ENCODE results near the gene PAPPA. TPM values are rescaled to one million over a fixed set of nuclear protein-coding genes. Genes with fewer than 3 reads are reported as not detected.

Gene PAPPA
- total RNA-seq, 1 experiment from 2014 or later = 0.22 TPM

DNA sequence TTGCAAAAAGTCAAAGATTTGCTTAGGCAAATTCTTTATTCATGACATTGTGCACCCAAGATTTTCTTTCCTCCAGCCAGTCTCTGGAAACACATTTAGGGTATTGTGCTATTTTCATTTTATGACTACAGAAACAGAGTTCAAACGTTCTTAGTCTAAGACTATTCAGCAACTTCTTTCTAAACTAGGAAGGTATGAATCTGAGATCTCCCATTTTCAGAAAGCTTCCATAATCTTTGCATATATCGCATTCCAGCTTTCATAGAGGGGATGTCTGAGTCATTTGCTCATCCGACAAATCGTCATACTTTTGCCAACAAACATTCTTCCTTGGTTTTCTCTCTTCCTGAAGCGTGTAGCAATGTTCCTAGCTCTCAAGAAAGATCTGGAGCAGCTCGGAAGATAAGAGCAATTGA, 1.6 kb upstream of the PAPPA start (continued):
- TF ChIP-seq OVOL2 (CRISPR knock-in tag; IDR thresholded peaks at IDR 0.05; ENCODE audit: borderline replicate concordance) (no peak), GABPB1 (CRISPR knock-in tag; IDR thresholded peaks at IDR 0.05) (no peak), TCF7 (CRISPR knock-in tag; IDR thresholded peaks at IDR 0.05; ENCODE audit: low read depth) (no peak), MYBL2 (CRISPR knock-in tag; IDR thresholded peaks at IDR 0.05) (no peak)
- TF ChIP-seq, protein P1, sequence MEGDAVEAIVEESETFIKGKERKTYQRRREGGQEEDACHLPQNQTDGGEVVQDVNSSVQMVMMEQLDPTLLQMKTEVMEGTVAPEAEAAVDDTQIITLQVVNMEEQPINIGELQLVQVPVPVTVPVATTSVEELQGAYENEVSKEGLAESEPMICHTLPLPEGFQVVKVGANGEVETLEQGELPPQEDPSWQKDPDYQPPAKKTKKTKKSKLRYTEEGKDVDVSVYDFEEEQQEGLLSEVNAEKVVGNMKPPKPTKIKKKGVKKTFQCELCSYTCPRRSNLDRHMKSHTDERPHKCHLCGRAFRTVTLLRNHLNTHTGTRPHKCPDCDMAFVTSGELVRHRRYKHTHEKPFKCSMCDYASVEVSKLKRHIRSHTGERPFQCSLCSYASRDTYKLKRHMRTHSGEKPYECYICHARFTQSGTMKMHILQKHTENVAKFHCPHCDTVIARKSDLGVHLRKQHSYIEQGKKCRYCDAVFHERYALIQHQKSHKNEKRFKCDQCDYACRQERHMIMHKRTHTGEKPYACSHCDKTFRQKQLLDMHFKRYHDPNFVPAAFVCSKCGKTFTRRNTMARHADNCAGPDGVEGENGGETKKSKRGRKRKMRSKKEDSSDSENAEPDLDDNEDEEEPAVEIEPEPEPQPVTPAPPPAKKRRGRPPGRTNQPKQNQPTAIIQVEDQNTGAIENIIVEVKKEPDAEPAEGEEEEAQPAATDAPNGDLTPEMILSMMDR (IDR thresholded peaks at IDR 0.05) = no peak
- TF ChIP-seq, protein P2, sequence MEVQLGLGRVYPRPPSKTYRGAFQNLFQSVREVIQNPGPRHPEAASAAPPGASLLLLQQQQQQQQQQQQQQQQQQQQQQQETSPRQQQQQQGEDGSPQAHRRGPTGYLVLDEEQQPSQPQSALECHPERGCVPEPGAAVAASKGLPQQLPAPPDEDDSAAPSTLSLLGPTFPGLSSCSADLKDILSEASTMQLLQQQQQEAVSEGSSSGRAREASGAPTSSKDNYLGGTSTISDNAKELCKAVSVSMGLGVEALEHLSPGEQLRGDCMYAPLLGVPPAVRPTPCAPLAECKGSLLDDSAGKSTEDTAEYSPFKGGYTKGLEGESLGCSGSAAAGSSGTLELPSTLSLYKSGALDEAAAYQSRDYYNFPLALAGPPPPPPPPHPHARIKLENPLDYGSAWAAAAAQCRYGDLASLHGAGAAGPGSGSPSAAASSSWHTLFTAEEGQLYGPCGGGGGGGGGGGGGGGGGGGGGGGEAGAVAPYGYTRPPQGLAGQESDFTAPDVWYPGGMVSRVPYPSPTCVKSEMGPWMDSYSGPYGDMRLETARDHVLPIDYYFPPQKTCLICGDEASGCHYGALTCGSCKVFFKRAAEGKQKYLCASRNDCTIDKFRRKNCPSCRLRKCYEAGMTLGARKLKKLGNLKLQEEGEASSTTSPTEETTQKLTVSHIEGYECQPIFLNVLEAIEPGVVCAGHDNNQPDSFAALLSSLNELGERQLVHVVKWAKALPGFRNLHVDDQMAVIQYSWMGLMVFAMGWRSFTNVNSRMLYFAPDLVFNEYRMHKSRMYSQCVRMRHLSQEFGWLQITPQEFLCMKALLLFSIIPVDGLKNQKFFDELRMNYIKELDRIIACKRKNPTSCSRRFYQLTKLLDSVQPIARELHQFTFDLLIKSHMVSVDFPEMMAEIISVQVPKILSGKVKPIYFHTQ (CRISPR knock-in tag; IDR thresholded peaks at IDR 0.05) = no peak
- TF ChIP-seq, protein P3, sequence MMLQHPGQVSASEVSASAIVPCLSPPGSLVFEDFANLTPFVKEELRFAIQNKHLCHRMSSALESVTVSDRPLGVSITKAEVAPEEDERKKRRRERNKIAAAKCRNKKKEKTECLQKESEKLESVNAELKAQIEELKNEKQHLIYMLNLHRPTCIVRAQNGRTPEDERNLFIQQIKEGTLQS (CRISPR knock-in tag; conservative IDR thresholded peaks at IDR 0.05) = no peak
- TF ChIP-seq, protein P4, sequence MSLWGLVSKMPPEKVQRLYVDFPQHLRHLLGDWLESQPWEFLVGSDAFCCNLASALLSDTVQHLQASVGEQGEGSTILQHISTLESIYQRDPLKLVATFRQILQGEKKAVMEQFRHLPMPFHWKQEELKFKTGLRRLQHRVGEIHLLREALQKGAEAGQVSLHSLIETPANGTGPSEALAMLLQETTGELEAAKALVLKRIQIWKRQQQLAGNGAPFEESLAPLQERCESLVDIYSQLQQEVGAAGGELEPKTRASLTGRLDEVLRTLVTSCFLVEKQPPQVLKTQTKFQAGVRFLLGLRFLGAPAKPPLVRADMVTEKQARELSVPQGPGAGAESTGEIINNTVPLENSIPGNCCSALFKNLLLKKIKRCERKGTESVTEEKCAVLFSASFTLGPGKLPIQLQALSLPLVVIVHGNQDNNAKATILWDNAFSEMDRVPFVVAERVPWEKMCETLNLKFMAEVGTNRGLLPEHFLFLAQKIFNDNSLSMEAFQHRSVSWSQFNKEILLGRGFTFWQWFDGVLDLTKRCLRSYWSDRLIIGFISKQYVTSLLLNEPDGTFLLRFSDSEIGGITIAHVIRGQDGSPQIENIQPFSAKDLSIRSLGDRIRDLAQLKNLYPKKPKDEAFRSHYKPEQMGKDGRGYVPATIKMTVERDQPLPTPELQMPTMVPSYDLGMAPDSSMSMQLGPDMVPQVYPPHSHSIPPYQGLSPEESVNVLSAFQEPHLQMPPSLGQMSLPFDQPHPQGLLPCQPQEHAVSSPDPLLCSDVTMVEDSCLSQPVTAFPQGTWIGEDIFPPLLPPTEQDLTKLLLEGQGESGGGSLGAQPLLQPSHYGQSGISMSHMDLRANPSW (CRISPR knock-in tag; conservative IDR thresholded peaks at IDR 0.05; ENCODE audit: low read depth) = no peak

DNA sequence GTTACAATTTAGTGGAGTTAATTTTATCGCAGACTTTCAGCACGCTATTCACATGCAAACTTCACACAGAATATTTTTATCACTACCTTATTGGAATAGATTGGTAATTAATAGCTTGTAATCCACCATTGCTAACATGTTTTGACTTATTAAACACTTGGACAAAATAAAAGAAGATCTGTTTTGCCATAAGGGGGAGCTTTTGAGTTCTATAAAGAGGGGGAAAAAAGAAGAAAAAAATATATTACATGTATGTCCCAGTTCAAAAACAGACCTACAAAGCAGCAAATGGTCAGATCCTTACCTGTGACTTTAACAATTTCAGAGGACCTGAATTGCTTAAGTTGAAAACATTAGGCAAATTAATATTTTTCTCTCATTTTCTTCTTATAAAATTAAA, 1.2 kb upstream of the PAPPA start:
- POLR2A ChIA-PET = interaction anchor here (0.7 kb wide), 1 partner anchor 22 kb away, joined by 3 read pairs; no protein-coding TSS in a partner anchor
- Mint-ChIP-seq H3K36me3 (no peaks in the 10 kb centered on the region), H3K9me3 (no peaks in the 10 kb centered on the region), H3K4me3 (0 out of 2 replicates have a peak overlapping the region, but pooled peaks have one; percentile 16), H3K27ac (no peak overlapping the region), H3K27me3 (ENCODE audit: low read depth) (peaks cover 61% of the 10 kb centered on the region), H3K4me1 (peaks cover 36% of the 10 kb centered on the region)
- TF ChIP-seq, protein P1 (IDR thresholded peaks at IDR 0.05) = no peak
- TF ChIP-seq ATF1 (CRISPR knock-in tag; IDR thresholded peaks at IDR 0.05) = no peak
- CTCF ChIA-PET = interaction anchor here (0.6 to 3.6 kb wide), 19 partner anchors 9 to 561 kb away, joined by 3 to 22 read pairs (median 4); no protein-coding TSS in a partner anchor
- DNase-seq (ENCODE audit: low spot score) = no peak
- no peak for ATAC-seq

DNA sequence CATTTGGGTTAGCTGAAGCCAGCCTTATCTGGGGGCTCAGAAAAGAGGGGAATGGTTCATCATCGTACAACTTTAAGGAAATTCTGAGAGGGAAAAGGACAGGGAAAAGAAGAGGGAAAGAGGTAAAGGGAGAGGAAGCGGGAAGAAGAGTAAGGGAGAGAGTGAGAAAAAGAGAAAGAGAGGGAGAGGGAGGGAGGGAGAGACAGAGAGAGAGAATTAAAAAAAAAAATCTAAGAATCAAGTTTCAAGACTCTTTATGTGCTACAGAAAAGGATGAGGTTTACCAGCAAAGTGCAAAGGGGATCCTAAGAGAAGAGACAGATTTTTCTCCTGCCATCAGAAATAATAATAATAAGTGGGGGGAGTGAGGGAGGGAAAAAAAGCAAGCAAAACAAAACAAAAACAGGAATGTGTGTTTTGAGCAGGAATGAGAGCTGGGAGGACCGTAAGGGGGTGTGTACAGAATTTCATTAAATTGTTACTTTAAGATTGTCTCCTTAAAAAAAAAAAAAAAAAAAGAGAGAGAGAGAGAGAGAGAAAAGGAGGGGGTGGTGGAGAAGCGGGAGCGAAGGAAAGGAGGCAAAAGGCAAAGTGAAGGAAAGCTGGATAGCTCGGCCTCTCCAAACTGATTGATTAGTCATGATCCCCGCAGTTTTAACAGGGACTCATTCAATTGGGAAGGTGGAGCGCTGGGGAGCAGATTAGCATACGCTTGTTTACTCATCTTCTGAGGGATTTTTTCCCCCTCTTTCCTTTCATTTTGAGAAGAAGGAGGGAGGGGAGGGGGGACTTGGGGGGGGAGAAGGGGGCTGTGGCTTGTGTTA, 438 bp upstream of the PAPPA start:
- Mint-ChIP-seq H3K27ac (no peak overlapping the region), H3K4me1 (peaks cover 43% of the 10 kb centered on the region), H3K27me3 (ENCODE audit: low read depth) (peaks cover 68% of the 10 kb centered on the region), H3K36me3 (no peaks in the 10 kb centered on the region), H3K4me3 (peak overlapping the region; percentile 81), H3K9me3 (no peaks in the 10 kb centered on the region)
- DNase-seq (ENCODE audit: low spot score) = peak; percentile 18
- CTCF ChIA-PET = interaction anchor here (0.6 to 3.6 kb wide), 26 partner anchors 8 to 946 kb away, joined by 3 to 22 read pairs (median 4); no protein-coding TSS in a partner anchor
- ATAC-seq = 0 out of 2 replicates have a peak, but pooled peaks have one; percentile 11
- POLR2A ChIA-PET = interaction anchor here (0.6 to 0.7 kb wide), 3 partner anchors 21 to 61 kb away, joined by 3 to 4 read pairs (median 3); no protein-coding TSS in a partner anchor
- TF ChIP-seq ZNF219 (CRISPR knock-in tag; IDR thresholded peaks at IDR 0.05; ENCODE audit: borderline replicate concordance) (no peak), SMAD3 (CRISPR knock-in tag; IDR thresholded peaks at IDR 0.05; ENCODE audit: borderline replicate concordance) (no peak)
- TF ChIP-seq, protein P5, sequence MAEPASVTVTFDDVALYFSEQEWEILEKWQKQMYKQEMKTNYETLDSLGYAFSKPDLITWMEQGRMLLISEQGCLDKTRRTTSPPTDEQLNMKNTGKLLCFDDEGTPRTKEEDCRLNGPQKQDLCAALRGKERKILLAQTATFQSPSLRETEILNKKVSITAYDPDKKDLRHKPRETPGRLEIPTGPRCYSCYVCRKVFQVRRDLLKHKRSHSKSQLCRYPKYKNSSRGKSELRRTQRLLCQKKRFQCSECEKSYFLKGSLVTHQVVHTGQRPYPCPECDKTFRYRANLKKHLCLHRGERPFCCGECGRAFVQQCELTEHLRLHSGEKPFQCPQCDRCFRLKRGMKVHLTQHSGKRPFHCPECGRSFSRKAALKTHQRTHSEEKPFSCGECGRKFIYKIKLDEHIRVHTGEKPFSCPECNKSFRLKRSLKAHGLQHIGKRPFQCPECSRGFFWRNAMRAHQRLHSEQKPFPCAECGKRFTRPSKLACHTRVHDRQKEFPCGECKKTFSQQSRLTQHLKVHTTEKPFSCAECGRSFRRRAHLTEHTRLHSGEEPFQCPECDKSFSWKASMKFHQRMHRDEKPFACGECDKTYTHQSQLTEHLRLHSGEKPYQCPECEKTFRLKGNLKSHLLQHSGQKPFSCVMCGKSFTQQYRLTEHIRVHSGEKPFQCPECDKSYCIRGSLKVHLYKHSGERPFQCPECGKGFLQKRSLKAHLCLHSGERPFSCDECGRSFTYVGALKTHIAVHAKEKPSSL (CRISPR knock-in tag; conservative IDR thresholded peaks at IDR 0.05) = no peak
- TF ChIP-seq, protein P6, sequence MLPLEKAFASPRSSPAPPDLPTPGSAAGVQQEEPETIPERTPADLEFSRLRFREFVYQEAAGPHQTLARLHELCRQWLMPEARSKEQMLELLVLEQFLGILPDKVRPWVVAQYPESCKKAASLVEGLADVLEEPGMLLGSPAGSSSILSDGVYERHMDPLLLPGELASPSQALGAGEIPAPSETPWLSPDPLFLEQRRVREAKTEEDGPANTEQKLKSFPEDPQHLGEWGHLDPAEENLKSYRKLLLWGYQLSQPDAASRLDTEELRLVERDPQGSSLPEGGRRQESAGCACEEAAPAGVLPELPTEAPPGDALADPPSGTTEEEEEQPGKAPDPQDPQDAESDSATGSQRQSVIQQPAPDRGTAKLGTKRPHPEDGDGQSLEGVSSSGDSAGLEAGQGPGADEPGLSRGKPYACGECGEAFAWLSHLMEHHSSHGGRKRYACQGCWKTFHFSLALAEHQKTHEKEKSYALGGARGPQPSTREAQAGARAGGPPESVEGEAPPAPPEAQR (CRISPR knock-in tag; IDR thresholded peaks at IDR 0.05) = no peak
- TF ChIP-seq, protein P7, sequence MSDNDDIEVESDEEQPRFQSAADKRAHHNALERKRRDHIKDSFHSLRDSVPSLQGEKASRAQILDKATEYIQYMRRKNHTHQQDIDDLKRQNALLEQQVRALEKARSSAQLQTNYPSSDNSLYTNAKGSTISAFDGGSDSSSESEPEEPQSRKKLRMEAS (CRISPR knock-in tag; IDR thresholded peaks at IDR 0.05) = no peak

Measured in WTC11 (cell line).